Neural crest cell (in vitro differentiated cells): Measurements from ENCODE around the gene UAP1. TPM values are rescaled to one million over a fixed set of nuclear protein-coding genes. Genes with fewer than 3 reads are reported as not detected.

Experiments
- DNase-seq: peaks from one replicate; pipeline ENCODE4 v3.0.0; 2021; ENCODE audit warnings: low read depth, mixed read lengths, low spot score
- H3K27ac Mint-ChIP-seq: one replicate; pipeline ENCODE4 v1.8.0; 2021; ENCODE audit warnings: mild to moderate bottlenecking, mixed read lengths; ENCODE audit not compliant: unreplicated experiment
- H3K27me3 Mint-ChIP-seq: 2 replicates; pipeline ENCODE4 v1.8.0; 2021; ENCODE audit warnings: low read depth, mild to moderate bottlenecking, mixed read lengths
- H3K36me3 Mint-ChIP-seq: 2 replicates; pipeline ENCODE4 v1.8.0; 2021; ENCODE audit warnings: low read depth, mild to moderate bottlenecking, mixed read lengths
- H3K4me1 Mint-ChIP-seq: 2 replicates; pipeline ENCODE4 v1.8.0; 2021; ENCODE audit warnings: mixed read lengths
- H3K4me3 Mint-ChIP-seq: one replicate; pipeline ENCODE4 v1.8.0; 2021; ENCODE audit warnings: mild to moderate bottlenecking, mixed read lengths
- H3K9me3 Mint-ChIP-seq: 2 replicates; pipeline ENCODE4 v1.8.0; 2021; ENCODE audit warnings: mixed read lengths
- total RNA-seq: library from RNA; stranded (reverse); gene quantifications from 2 replicates; pipeline ENCODE4 v1.2.1, GENCODE V29; 2021
- TF ChIP-seq, protein P1 (sequence below): fragments of 200-600 bp; sonication (generic); conservative IDR thresholded peaks from 2 replicates; pipeline ENCODE4 v1.5.0; 2021; ENCODE audit warnings: antibody characterized with exemption, mild to moderate bottlenecking

The UAP1 gene
- total RNA-seq, 1 donor from 2014 or later: 34.1 TPM

- no peak overlapping the region for H3K27ac Mint-ChIP-seq
- no peaks in the 10 kb centered on the region for H3K9me3 Mint-ChIP-seq
- no peak overlapping the region for H3K4me3 Mint-ChIP-seq
- TF ChIP-seq, protein P1, sequence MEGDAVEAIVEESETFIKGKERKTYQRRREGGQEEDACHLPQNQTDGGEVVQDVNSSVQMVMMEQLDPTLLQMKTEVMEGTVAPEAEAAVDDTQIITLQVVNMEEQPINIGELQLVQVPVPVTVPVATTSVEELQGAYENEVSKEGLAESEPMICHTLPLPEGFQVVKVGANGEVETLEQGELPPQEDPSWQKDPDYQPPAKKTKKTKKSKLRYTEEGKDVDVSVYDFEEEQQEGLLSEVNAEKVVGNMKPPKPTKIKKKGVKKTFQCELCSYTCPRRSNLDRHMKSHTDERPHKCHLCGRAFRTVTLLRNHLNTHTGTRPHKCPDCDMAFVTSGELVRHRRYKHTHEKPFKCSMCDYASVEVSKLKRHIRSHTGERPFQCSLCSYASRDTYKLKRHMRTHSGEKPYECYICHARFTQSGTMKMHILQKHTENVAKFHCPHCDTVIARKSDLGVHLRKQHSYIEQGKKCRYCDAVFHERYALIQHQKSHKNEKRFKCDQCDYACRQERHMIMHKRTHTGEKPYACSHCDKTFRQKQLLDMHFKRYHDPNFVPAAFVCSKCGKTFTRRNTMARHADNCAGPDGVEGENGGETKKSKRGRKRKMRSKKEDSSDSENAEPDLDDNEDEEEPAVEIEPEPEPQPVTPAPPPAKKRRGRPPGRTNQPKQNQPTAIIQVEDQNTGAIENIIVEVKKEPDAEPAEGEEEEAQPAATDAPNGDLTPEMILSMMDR: no peak
- no peaks in the 10 kb centered on the region for H3K4me1 Mint-ChIP-seq
- no peak for DNase-seq
- peaks cover 11% of the 10 kb centered on the region for H3K36me3 Mint-ChIP-seq
- no peaks in the 10 kb centered on the region for H3K27me3 Mint-ChIP-seq
Measured at GRCh38 chr1:162536511-162536910, 25.0 kb upstream of the UAP1 start.

GRCh38 chr1:162537216-162537615 is 24.3 kb upstream of the UAP1 start:
- Mint-ChIP-seq H3K27me3 (no peaks in the 10 kb centered on the region), H3K4me3 (no peak overlapping the region), H3K36me3 (peaks cover 12% of the 10 kb centered on the region), H3K4me1 (no peaks in the 10 kb centered on the region), H3K9me3 (no peaks in the 10 kb centered on the region), H3K27ac (no peak overlapping the region)
- TF ChIP-seq, protein P1: no peak
- no peak for DNase-seq

GRCh38 chr1:162538815-162539431 is 22.6 kb upstream of the UAP1 start:
- DNase-seq: no peak
- peaks cover 6% of the 10 kb centered on the region for H3K9me3 Mint-ChIP-seq
- no peak overlapping the region for H3K4me3 Mint-ChIP-seq
- no peaks in the 10 kb centered on the region for H3K4me1 Mint-ChIP-seq
- no peak overlapping the region for H3K27ac Mint-ChIP-seq
- TF ChIP-seq, protein P1: no peak
- H3K36me3 Mint-ChIP-seq: peaks cover 12% of the 10 kb centered on the region
- no peaks in the 10 kb centered on the region for H3K27me3 Mint-ChIP-seq

GRCh38 chr1:162541619-162542141 is 19.8 kb upstream of the UAP1 start:
- no peak overlapping the region for H3K4me3 Mint-ChIP-seq
- H3K9me3 Mint-ChIP-seq: peaks cover 6% of the 10 kb centered on the region
- peaks cover 8% of the 10 kb centered on the region for H3K36me3 Mint-ChIP-seq
- H3K27ac Mint-ChIP-seq: no peak overlapping the region
- H3K4me1 Mint-ChIP-seq: no peaks in the 10 kb centered on the region
- no peak for DNase-seq
- H3K27me3 Mint-ChIP-seq: no peaks in the 10 kb centered on the region
- TF ChIP-seq, protein P1: no peak

DNA sequence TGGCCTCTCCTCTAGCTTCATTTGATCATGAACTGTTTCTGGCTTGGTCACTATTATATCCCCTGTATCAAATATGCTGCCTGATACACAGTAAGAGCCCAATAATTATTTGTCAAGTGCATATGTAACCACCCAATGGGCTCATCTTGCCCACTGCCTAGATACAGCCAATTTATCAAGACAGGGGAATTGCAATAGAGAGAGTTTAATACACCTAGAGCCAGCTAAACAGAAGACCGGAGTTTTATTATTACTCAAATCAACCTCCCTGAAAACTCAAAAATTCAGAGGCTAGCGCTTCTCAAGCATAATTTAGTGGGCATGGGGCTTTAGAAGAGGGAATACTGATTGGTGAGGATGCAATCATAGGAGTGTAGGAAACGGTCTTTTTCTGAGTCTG is 18.3 kb upstream of the UAP1 start:
- Mint-ChIP-seq H3K4me3 (no peak overlapping the region), H3K9me3 (peaks cover 6% of the 10 kb centered on the region), H3K27ac (no peak overlapping the region), H3K36me3 (peaks cover 8% of the 10 kb centered on the region), H3K27me3 (no peaks in the 10 kb centered on the region), H3K4me1 (no peaks in the 10 kb centered on the region)
- TF ChIP-seq, protein P1: no peak
- no peak for DNase-seq
